Mesenchymal stem cell (in vitro differentiated cells and primary cell): ENCODE results near the gene QARS1.

Source experiments
- DNase-seq: peaks from one replicate; pipeline ENCODE4 v3.0.0-alpha.2; 2013
- H2AFZ ChIP-seq: one replicate; pipeline ENCODE4 v1.6.1; 2013; ENCODE audit warnings: low read depth, mild to moderate bottlenecking, control low read depth, inconsistent platforms, low read length, moderate library complexity
- H2AK5ac ChIP-seq: 2 replicates; pipeline ENCODE4 v1.6.1; 2013; ENCODE audit warnings: low read length, moderate library complexity, mild to moderate bottlenecking, inconsistent platforms; ENCODE audit not compliant: severe bottlenecking
- H2BK120ac ChIP-seq: one replicate; pipeline ENCODE4 v1.6.1; 2013; ENCODE audit warnings: low read depth, mild to moderate bottlenecking, inconsistent platforms, low read length, moderate library complexity
- H2BK12ac ChIP-seq, 2 experiments: one replicate each; pipeline ENCODE4 v1.6.1; 2013; ENCODE audit warnings: inconsistent platforms in 2 of 2, low read length in 2 of 2, mild to moderate bottlenecking in 2 of 2, moderate library complexity in 2 of 2, control low read depth in 1 of 2
- H2BK15ac ChIP-seq: one replicate; pipeline ENCODE4 v1.6.1; 2013; ENCODE audit warnings: mild to moderate bottlenecking, low read depth, inconsistent platforms; ENCODE audit not compliant: poor library complexity, severe bottlenecking
- H2BK5ac ChIP-seq: 2 replicates; pipeline ENCODE4 v1.6.1; 2013; ENCODE audit warnings: low read depth, mild to moderate bottlenecking, low read length, control low read depth, inconsistent platforms; ENCODE audit not compliant: poor library complexity, severe bottlenecking
- H3K14ac ChIP-seq, 2 experiments: one replicate each; pipeline ENCODE4 v1.6.1; 2013; ENCODE audit warnings: inconsistent platforms in 2 of 2, low read length in 2 of 2, control low read depth in 1 of 2, mild to moderate bottlenecking in 1 of 2, moderate library complexity in 1 of 2
- H3K18ac ChIP-seq, 2 experiments: one replicate each; pipeline ENCODE4 v1.6.1; 2013; ENCODE audit warnings: inconsistent platforms in 2 of 2, low read length in 2 of 2, control low read depth in 1 of 2, low read depth in 1 of 2, mild to moderate bottlenecking in 1 of 2
- H3K23ac ChIP-seq, 2 experiments: one replicate each; pipeline ENCODE4 v1.6.1; 2013; ENCODE audit warnings: inconsistent platforms in 2 of 2, low read length in 2 of 2, mild to moderate bottlenecking in 2 of 2, moderate library complexity in 2 of 2, control low read depth in 1 of 2
- H3K27ac ChIP-seq: 2 replicates; pipeline ENCODE4 v1.5.1; 2013; ENCODE audit warnings: mild to moderate bottlenecking, moderate library complexity, low read length, control low read depth, inconsistent platforms; ENCODE audit not compliant: poor library complexity, severe bottlenecking
- H3K27me3 ChIP-seq, 2 experiments: 2 replicates each; pipeline versions ENCODE4 v1.6.1 to v1.7.0; 2013; ENCODE audit warnings: low read length in 2 of 2, mild to moderate bottlenecking in 2 of 2, moderate library complexity in 2 of 2, control low read depth in 1 of 2, inconsistent platforms in 1 of 2; ENCODE audit not compliant: control insufficient read depth in 1 of 2, insufficient read depth in 1 of 2
- H3K36me3 ChIP-seq, 2 experiments: 2 replicates each; pipeline versions ENCODE4 v1.6.1 to v1.7.0; 2013; ENCODE audit warnings: low read length in 2 of 2, control low read depth in 1 of 2, inconsistent platforms in 1 of 2, low read depth in 1 of 2, mild to moderate bottlenecking in 1 of 2; ENCODE audit not compliant: insufficient read depth in 2 of 2, control insufficient read depth in 1 of 2
- H3K4ac ChIP-seq, 2 experiments: one replicate each; pipeline ENCODE4 v1.6.1; 2013; ENCODE audit warnings: inconsistent platforms in 2 of 2, low read length in 2 of 2, mild to moderate bottlenecking in 2 of 2, moderate library complexity in 2 of 2, control low read depth in 1 of 2, low read depth in 1 of 2
- H3K4me1 ChIP-seq: 2 replicates; pipeline ENCODE4 v1.6.1; 2013; ENCODE audit warnings: low read depth, low read length, control low read depth; ENCODE audit not compliant: control insufficient read depth, insufficient read depth
- H3K4me2 ChIP-seq: 2 replicates; pipeline ENCODE4 v1.6.1; 2013; ENCODE audit warnings: low read length, mild to moderate bottlenecking, inconsistent platforms; ENCODE audit not compliant: poor library complexity, severe bottlenecking
- H3K4me3 ChIP-seq, 2 experiments: 2 replicates each; pipeline versions ENCODE4 v1.5.1 to v1.7.0; 2013; ENCODE audit warnings: low read length in 2 of 2, mild to moderate bottlenecking in 2 of 2, control low read depth in 1 of 2, low read depth in 1 of 2; ENCODE audit not compliant: insufficient read depth in 1 of 2
- H3K79me1 ChIP-seq: replicated peaks from 2 replicates; pipeline ENCODE4 v1.6.1; 2013; ENCODE audit warnings: mild to moderate bottlenecking, control low read depth, low read length, inconsistent platforms; ENCODE audit not compliant: poor library complexity, severe bottlenecking
- H3K9ac ChIP-seq: 2 replicates; pipeline ENCODE4 v1.7.0; 2013; ENCODE audit warnings: mild to moderate bottlenecking, low read length, moderate library complexity
- H3K9me3 ChIP-seq: 2 replicates; pipeline ENCODE4 v1.7.0; 2013; ENCODE audit warnings: mild to moderate bottlenecking, low read length; ENCODE audit not compliant: control insufficient read depth
- H4K8ac ChIP-seq: one replicate; pipeline ENCODE4 v1.6.1; 2013; ENCODE audit warnings: inconsistent platforms, mild to moderate bottlenecking, low read length, moderate library complexity
- H4K91ac ChIP-seq: one replicate; pipeline ENCODE4 v1.6.1; 2013; ENCODE audit warnings: mild to moderate bottlenecking, low read length, inconsistent platforms
- WGBS: methylation state at CpG from one replicate; pipeline ENCODE4 v1.1.7; 2013; ENCODE audit warnings: mixed read lengths; 5-methylcytosine and 5-hydroxymethylcytosine counted together

Gene QARS1

DNA sequence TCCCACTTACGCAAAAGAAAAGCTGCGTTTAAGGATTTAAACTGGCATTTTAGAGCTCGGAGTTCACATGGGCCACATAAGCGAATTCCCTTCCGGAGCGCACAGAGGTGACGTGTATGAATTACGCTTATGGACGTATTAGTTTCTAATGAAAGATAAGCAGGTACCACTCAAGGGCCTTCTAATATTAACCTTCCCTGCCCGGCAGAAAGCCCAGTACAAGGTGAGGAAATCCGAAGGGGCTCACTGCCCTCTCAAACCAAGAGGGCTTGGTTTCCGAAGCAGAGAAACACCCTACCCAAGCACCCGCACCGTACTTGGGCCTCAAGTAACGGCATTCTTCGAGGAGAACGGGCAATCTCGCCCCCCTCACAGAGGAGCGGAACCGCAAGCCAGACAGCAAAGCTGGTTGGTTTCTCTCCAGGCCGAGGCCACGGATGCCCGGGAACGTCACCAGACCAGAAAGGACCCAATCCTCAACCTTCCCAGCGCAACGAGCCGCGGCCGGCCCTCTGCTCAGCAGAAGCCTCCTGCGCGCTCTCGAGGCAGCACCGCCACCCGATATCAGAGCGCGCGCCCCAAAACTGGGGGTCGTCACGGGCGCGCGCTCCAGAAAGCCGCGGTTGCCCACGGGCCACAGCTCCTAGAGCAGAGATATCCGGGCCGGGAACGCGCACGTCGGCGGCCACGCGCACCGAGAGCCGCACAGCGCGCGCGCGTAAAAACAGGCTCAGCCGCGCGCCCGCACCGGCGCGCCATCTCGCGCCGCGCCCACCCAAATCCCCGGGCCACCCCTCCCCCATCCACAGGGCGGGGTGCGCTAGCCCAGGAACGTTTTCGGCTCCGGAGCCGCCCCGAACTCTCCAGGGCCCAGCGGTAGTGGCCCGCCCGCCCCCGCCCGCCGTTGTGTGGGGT, 11.4 kb downstream of the QARS1 start:
- H3K4ac ChIP-seq, result peak overlapping the region; percentile 99
- H2AFZ ChIP-seq, result peak overlapping the region; percentile 78
- peaks cover 20 to 25% of the 10 kb centered on the region in 2 experiments for H3K36me3 ChIP-seq
- H3K4me2 ChIP-seq, result peak overlapping the region; percentile 79
- peaks cover 7% of the 10 kb centered on the region for H3K4me1 ChIP-seq
- H3K4me3 ChIP-seq, result peak overlapping the region; percentile 93 to 100
- H3K18ac ChIP-seq, result peak overlapping the region; percentile 99
- peak overlapping the region in 1 of 2 experiments; percentile 64 for H3K23ac ChIP-seq
- H3K27ac ChIP-seq, result peak overlapping the region; percentile 86
- peak overlapping the region; percentile 47 for H2BK5ac ChIP-seq
- WGBS, result under 1% methylated on average over 81 of the region's 86 CpGs
- no peaks in the 10 kb centered on the region for H3K27me3 ChIP-seq
- peak overlapping the region in 1 of 2 experiments; percentile 55 for H2BK12ac ChIP-seq
- DNase-seq, result peak; percentile 92
- peak overlapping the region; percentile 19 for H2BK15ac ChIP-seq
- peak overlapping the region; percentile 91 for H2BK120ac ChIP-seq
- H3K9ac ChIP-seq, result peak overlapping the region; percentile 100
- peaks cover 7% of the 10 kb centered on the region for H3K79me1 ChIP-seq
- H2AK5ac ChIP-seq, result peak overlapping the region; percentile 3
- H4K91ac ChIP-seq, result peak overlapping the region; percentile 99
- H3K14ac ChIP-seq, result peak overlapping the region; percentile 48 to 98
- H3K9me3 ChIP-seq, result no peaks in the 10 kb centered on the region
- H4K8ac ChIP-seq, result peak overlapping the region; percentile 91

DNA sequence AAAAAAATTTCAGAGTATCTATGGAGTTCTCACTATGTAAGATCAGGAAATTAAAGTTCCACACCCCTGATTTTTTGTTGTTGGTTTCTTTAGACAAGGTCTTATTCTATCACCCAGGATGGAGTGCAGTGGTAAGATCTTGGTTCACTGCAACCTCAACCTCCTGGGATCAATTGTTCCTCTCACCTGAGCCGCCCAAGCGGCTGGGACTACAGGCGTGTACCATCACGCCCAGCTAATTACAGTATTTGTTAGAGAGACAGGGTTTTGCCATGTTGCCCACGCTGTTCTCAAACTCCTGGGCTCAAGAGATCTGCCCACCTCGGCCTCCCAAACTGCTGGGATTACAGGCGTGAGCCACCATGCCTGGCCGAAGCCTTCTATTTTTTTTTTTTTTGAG, 23.1 kb downstream of the QARS1 start:
- 98% methylated on average over 8 of the region's 8 CpGs for WGBS
- Histone ChIP-seq H3K79me1 (peaks cover 8% of the 10 kb centered on the region), H4K91ac (no peak overlapping the region), H3K27ac (no peak overlapping the region), H3K4me2 (no peak overlapping the region), H3K23ac (no peak overlapping the region), H2BK5ac (no peak overlapping the region), H2AFZ (no peak overlapping the region), H3K9me3 (no peaks in the 10 kb centered on the region), H2BK120ac (no peak overlapping the region), H2BK12ac (no peak overlapping the region), H3K4me3 (no peak overlapping the region), H4K8ac (no peak overlapping the region), H2BK15ac (no peak overlapping the region), H3K18ac (no peak overlapping the region), H3K4me1 (no peaks in the 10 kb centered on the region), H3K14ac (no peak overlapping the region), H3K9ac (no peak overlapping the region), H3K4ac (no peak overlapping the region), H2AK5ac (no peak overlapping the region), H3K36me3 (peaks cover 14 to 27% of the 10 kb centered on the region in 2 experiments), H3K27me3 (no peaks in the 10 kb centered on the region)
- no peak for DNase-seq

DNA sequence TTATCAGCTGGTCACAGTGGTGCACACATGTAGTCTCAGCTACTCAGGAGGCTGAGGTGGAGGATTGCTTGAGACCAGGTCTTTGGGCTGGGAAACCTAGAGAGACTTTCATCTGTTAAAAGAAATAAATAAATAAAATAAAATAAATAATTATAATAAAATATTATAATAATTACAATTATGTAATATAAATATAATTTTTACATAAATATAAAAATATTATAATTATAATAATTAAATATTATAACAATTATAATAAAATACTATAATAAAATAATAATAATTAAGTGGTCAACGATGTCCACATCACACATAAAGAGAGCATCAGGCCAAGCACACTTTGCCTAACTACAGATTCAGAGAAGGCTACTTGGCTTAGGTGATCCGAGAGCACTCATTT, 25.3 kb downstream of the QARS1 start:
- Histone ChIP-seq H2BK120ac (no peak overlapping the region), H3K4me2 (no peak overlapping the region), H2BK12ac (no peak overlapping the region), H2AK5ac (no peak overlapping the region), H3K14ac (no peak overlapping the region), H3K27me3 (no peaks in the 10 kb centered on the region), H3K79me1 (peaks cover 21% of the 10 kb centered on the region), H2BK5ac (no peak overlapping the region), H3K9ac (no peak overlapping the region), H3K23ac (no peak overlapping the region), H4K8ac (no peak overlapping the region), H2BK15ac (no peak overlapping the region), H3K4ac (no peak overlapping the region), H3K4me1 (no peaks in the 10 kb centered on the region), H3K9me3 (no peaks in the 10 kb centered on the region), H3K4me3 (no peak overlapping the region), H3K18ac (no peak overlapping the region), H2AFZ (no peak overlapping the region), H4K91ac (no peak overlapping the region), H3K27ac (no peak overlapping the region), H3K36me3 (peaks cover 26 to 45% of the 10 kb centered on the region in 2 experiments)
- no peak for DNase-seq
- WGBS, result 96% methylated on average over 2 of the region's 2 CpGs

DNA sequence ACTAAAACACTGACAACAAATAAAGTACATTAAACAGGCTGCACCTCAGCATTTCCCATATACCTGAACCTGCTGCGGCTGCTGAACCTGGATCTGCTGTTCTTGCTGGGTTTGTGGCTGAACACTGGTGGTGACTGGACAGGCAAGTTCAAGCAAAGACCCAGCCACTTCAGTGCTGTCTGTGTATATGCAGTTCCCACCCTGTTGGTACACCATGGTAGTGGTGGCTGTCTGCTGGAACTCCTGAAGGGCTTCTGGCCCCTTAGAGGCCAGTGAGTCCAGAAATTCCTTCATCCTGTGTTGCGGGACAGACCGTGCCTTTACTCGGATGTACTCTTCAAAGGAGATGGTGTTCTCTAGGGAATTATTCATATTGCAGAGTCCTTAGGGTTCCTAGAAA, 27.9 kb downstream of the QARS1 start:
- Histone ChIP-seq H2BK120ac (no peak overlapping the region), H2AFZ (no peak overlapping the region), H3K4ac (no peak overlapping the region), H3K18ac (no peak overlapping the region), H3K27me3 (no peaks in the 10 kb centered on the region), H3K23ac (no peak overlapping the region), H3K79me1 (peaks cover 34% of the 10 kb centered on the region), H2BK5ac (no peak overlapping the region), H3K4me3 (no peak overlapping the region), H3K14ac (no peak overlapping the region), H2BK15ac (no peak overlapping the region), H2BK12ac (no peak overlapping the region), H3K9me3 (no peaks in the 10 kb centered on the region), H3K9ac (no peak overlapping the region), H4K8ac (no peak overlapping the region), H3K4me1 (no peaks in the 10 kb centered on the region), H3K36me3 (peaks cover 43 to 70% of the 10 kb centered on the region in 2 experiments), H3K27ac (no peak overlapping the region), H2AK5ac (no peak overlapping the region), H4K91ac (no peak overlapping the region), H3K4me2 (no peak overlapping the region)
- DNase-seq, result no peak
- WGBS, result 93% methylated on average over 4 of the region's 4 CpGs
